ENCODE data around the gene ZBED1. TPM values are rescaled to one million over a fixed set of nuclear protein-coding genes. Genes with fewer than 3 reads are reported as not detected.

The ZBED1 gene
- polyA plus RNA-seq, 2 donors: 6.2 to 8.9 TPM

DNA sequence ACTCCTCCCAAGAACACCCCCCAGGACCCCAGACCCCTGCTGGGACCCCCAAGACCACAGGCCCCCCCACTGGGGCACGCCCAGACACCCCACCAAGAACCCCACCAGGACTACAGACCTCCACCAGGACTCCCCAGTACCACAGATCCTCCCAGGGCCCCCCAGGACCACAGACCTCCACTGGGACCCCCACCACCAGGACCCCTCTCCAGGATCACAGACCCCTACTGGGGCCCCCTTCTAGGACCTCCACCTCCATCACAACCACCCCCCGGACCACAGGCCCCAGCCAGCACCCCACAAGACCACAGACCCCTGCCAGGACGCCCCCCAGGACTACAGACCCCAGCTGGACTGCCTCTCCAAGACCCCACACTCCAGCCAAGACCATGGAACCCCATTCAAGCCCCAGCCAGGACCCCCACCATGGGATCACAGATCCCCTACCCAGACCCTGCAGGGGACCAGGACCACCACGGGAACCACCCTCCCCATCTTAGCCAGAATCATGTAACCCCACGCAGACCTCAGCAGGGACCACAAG, 855 bp upstream of the ZBED1 start:
- Histone ChIP-seq H3K4me3 (ENCODE audit: low read depth in 1 of 2, low read length in 2 of 2) (no peak overlapping the region), H3K4me1 (ENCODE audit: control insufficient read depth in 2 of 2, insufficient read depth in 2 of 2, low read length in 1 of 2) (no peaks in the 10 kb centered on the region), H3K27ac (ENCODE audit: low read depth in 2 of 2, low read length in 1 of 2) (no peak overlapping the region), H3K27me3 (ENCODE audit: control insufficient read depth in 1 of 2, insufficient read depth in 2 of 2, low read length in 2 of 2) (no peaks in the 10 kb centered on the region), H3K36me3 (ENCODE audit: control insufficient read depth in 2 of 2, insufficient read depth in 2 of 2, low read length in 1 of 2) (no peaks in the 10 kb centered on the region), H3K9me3 (ENCODE audit: control insufficient read depth in 2 of 2, insufficient read depth in 1 of 2, low read depth in 1 of 2, low read length in 1 of 2) (no peaks in the 10 kb centered on the region)
- 94 to 95% methylated on average over 5 of the region's 5 CpGs for WGBS, 2 donors

DNA sequence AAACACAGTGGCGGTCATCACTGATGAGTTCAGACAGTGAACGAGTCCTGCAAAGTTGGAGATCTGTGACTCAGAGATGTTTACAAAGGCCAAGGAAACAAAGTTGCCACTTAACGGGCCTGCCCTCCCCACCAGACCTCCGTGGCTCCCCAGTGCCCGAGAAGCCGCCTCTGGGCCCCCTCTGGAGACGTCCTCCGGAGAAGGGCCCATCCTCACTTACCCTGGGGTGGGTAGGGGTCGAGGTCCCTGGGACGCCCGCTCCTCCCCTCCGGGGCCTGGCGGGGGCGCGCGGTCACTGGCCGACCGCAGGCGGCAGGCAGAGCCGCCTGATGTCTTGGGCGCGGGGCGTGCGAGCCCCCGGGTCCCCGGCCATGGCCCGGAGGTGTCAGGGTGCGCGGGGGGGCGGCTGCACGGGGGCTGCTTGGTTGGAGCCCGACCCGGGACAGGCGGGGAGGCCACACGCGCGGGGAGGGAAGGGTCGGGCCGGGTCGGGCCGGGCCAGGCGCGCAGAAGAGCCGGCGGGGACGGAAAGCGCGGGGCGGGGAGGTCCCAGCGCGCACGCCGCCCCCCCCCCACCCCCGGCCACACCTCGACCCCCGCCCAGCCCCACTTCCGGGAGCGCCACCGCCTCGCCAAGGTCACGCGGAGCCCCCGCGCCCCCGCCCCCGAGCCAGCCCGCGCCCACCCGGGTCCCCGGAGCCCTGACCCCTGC, 529 bp downstream of the ZBED1 start:
- Histone ChIP-seq H3K36me3 (ENCODE audit: control insufficient read depth in 2 of 2, insufficient read depth in 2 of 2, low read length in 1 of 2) (peaks cover 0 to 3% of the 10 kb centered on the region in 2 donors), H3K4me1 (ENCODE audit: control insufficient read depth in 2 of 2, insufficient read depth in 2 of 2, low read length in 1 of 2) (no peaks in the 10 kb centered on the region), H3K27me3 (ENCODE audit: control insufficient read depth in 1 of 2, insufficient read depth in 2 of 2, low read length in 2 of 2) (no peaks in the 10 kb centered on the region), H3K9me3 (ENCODE audit: control insufficient read depth in 2 of 2, insufficient read depth in 1 of 2, low read depth in 1 of 2, low read length in 1 of 2) (no peaks in the 10 kb centered on the region), H3K27ac (ENCODE audit: low read depth in 2 of 2, low read length in 1 of 2) (peak overlapping the region; percentile 85 to 86), H3K4me3 (ENCODE audit: low read depth in 1 of 2, low read length in 2 of 2) (peak overlapping the region; percentile 64 to 87)
- WGBS, 2 donors: 0% methylated on average over 25 to 69 of the region's 70 CpGs

DNA sequence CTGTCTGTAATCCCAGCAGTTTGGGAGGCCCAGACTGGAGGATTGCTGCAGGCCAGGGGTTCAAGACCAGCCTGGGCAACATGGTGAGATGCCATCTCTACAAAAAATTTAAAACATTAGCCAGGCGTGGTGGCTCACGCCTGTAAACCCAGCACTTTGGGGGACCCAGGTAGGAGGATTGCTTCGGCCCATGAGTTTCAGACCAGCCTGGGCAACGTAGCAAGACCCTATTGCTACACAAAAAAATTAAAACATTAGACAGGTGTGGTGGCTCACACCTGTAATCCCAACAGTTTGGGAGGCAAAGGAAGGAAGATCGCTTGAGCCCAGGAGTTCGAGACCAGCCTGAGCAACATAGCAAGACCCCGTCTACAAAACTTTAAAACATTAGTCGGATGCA, 1.3 kb downstream of the ZBED1 start:
- H3K36me3 ChIP-seq (ENCODE audit: control insufficient read depth in 2 of 2, insufficient read depth in 2 of 2, low read length in 1 of 2): peaks cover 0 to 3% of the 10 kb centered on the region in 2 donors
- H3K4me3 ChIP-seq (ENCODE audit: low read depth in 1 of 2, low read length in 2 of 2): peak overlapping the region in 1 of 2 donors; percentile 64
- no peaks in the 10 kb centered on the region for H3K27me3 ChIP-seq (ENCODE audit: control insufficient read depth in 1 of 2, insufficient read depth in 2 of 2, low read length in 2 of 2)
- H3K4me1 ChIP-seq (ENCODE audit: control insufficient read depth in 2 of 2, insufficient read depth in 2 of 2, low read length in 1 of 2): no peaks in the 10 kb centered on the region
- H3K27ac ChIP-seq (ENCODE audit: low read depth in 2 of 2, low read length in 1 of 2): peak overlapping the region; percentile 56 to 72
- H3K9me3 ChIP-seq (ENCODE audit: control insufficient read depth in 2 of 2, insufficient read depth in 1 of 2, low read depth in 1 of 2, low read length in 1 of 2): no peaks in the 10 kb centered on the region
- WGBS, 2 donors: 71 to 85% methylated on average over 8 of the region's 8 CpGs

DNA sequence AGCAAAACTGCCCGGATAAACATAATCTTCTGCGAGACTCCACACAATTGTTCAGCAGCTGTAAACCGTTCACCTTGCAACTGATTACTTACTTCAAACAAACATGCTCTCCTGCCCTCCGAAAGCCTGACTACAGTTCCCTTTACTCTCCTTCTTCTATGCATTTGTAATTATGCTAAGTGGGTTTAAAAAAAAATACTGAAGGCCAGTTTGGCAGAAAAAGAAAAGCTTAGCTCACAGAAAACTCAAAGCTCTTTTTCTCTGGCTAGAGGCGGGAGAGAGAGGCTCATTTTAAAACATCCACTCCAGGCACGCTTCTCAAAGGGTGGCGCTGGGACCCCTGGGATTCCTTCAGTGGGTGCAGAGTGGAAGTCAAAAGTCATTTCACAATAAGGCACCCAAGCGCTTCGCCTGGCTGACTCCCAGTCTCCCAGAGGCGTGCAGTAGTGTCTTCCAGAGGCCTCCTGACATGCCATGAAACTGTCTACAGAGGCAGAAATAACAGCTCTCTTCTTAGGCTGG, 1.9 kb downstream of the ZBED1 start:
- Histone ChIP-seq H3K27me3 (ENCODE audit: control insufficient read depth in 1 of 2, insufficient read depth in 2 of 2, low read length in 2 of 2) (no peaks in the 10 kb centered on the region), H3K4me3 (ENCODE audit: low read depth in 1 of 2, low read length in 2 of 2) (no peak overlapping the region), H3K27ac (ENCODE audit: low read depth in 2 of 2, low read length in 1 of 2) (peak overlapping the region; percentile 72 to 73), H3K9me3 (ENCODE audit: control insufficient read depth in 2 of 2, insufficient read depth in 1 of 2, low read depth in 1 of 2, low read length in 1 of 2) (no peaks in the 10 kb centered on the region), H3K36me3 (ENCODE audit: control insufficient read depth in 2 of 2, insufficient read depth in 2 of 2, low read length in 1 of 2) (peaks cover 0 to 3% of the 10 kb centered on the region in 2 donors), H3K4me1 (ENCODE audit: control insufficient read depth in 2 of 2, insufficient read depth in 2 of 2, low read length in 1 of 2) (no peaks in the 10 kb centered on the region)
- 18 to 26% methylated on average over 10 of the region's 10 CpGs for WGBS, 2 donors

DNA sequence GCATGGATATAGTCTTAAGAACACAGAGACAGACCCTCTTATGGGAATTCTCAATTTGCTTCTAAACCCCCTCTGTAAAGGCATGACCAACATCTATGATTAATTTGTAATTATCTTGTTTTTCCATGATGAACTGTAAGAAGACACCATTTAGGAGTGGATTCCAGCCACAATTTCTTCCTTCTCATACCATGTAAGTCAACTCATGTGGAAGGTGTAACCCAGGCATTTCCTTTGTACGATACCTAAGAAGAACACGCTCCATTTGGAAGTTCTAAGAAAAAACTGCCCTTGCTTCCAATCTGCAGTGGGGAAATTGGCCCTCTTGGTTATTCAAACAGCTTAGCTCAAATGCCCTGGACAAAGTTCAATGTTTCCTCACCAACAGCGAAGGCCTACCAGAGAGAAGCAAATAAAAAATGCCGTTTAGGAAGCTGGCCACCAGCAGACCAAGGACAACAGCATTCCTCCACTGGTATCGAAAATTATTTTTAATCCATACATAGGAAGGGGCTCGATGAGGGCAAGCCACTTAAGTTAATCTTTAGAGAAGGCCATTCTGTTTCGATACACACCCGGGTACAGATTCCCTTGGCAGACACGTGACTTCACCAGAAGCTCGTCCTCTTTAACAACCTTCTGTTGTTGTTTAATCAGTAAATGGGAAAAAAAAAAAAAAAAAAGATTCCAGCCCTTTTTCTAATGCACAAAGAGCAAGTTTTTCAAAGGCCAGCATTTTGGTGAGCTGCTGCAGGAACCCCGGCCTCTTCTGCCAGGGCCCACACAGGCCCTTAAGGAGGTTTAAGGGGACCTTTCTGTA, 2.6 kb downstream of the ZBED1 start:
- H3K27ac ChIP-seq (ENCODE audit: low read depth in 2 of 2, low read length in 1 of 2): peak overlapping the region; percentile 72 to 73
- H3K9me3 ChIP-seq (ENCODE audit: control insufficient read depth in 2 of 2, insufficient read depth in 1 of 2, low read depth in 1 of 2, low read length in 1 of 2): no peaks in the 10 kb centered on the region
- H3K36me3 ChIP-seq (ENCODE audit: control insufficient read depth in 2 of 2, insufficient read depth in 2 of 2, low read length in 1 of 2): peaks cover 0 to 3% of the 10 kb centered on the region in 2 donors
- 34 to 37% methylated on average over 11 of the region's 11 CpGs for WGBS, 2 donors
- H3K4me1 ChIP-seq (ENCODE audit: control insufficient read depth in 2 of 2, insufficient read depth in 2 of 2, low read length in 1 of 2): no peaks in the 10 kb centered on the region
- no peak overlapping the region for H3K4me3 ChIP-seq (ENCODE audit: low read depth in 1 of 2, low read length in 2 of 2)
- H3K27me3 ChIP-seq (ENCODE audit: control insufficient read depth in 1 of 2, insufficient read depth in 2 of 2, low read length in 2 of 2): no peaks in the 10 kb centered on the region

DNA sequence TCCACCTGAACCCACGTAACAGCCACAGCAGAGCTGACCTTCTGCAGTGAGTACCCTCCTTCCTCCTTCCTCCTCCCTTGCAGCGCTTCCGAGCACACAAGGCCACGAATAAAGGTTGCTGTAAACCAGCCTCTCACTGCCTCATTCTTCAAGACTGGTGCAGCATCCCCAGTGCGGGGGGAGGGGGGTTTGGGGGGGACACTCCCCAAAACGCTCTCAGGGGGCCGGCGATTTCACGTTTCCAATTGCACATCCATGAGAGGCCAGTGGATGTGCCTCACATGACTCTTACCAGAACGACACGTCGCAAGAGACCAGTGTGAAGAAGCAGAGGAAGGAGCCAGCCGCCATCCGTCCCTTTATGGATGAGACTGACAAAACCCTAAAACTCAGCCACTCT, 5.2 kb downstream of the ZBED1 start:
- 82 to 85% methylated on average over 14 of the region's 14 CpGs for WGBS, 2 donors
- Histone ChIP-seq H3K4me1 (ENCODE audit: control insufficient read depth in 2 of 2, insufficient read depth in 2 of 2, low read length in 1 of 2) (no peaks in the 10 kb centered on the region), H3K36me3 (ENCODE audit: control insufficient read depth in 2 of 2, insufficient read depth in 2 of 2, low read length in 1 of 2) (peaks cover 0 to 5% of the 10 kb centered on the region in 2 donors)

DNA sequence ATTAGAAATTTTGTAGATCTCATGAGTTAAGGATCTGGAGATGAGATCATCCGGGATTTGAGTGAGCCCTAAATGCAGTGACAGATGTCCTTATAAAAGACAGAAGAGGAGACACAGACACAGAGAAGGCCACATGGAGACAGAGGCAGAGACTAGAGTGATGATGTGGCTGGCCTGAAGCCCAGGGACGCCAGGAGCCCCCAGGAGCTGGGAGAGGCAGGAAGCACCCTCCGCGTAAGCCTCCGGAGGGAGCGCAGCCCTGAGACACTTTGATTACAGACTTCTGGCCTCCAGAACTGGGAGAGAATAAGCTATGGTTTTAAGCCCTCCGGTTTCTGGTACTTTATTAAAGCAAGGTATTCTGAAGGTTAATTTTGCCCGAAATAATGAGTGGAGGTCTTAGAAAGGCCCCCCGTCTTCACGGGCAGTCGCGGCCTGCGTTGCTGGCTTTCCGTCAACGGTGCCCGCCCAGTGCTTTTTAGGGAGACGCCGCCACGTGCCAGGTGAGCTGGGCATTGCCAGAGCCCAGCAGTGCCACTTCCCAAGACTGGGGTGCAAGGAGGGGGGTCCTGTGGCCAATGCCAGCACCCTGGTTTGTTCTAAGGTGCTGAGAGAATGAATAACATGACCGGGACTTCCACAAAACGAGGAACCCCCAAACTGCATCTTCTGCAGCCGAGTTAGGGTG, 8.1 kb downstream of the ZBED1 start:
- no peaks in the 10 kb centered on the region for H3K4me1 ChIP-seq (ENCODE audit: control insufficient read depth in 2 of 2, insufficient read depth in 2 of 2, low read length in 1 of 2)
- no peak overlapping the region for H3K4me3 ChIP-seq (ENCODE audit: low read depth in 1 of 2, low read length in 2 of 2)
- peaks cover 5 to 33% of the 10 kb centered on the region in 2 donors for H3K36me3 ChIP-seq (ENCODE audit: control insufficient read depth in 2 of 2, insufficient read depth in 2 of 2, low read length in 1 of 2)
- no peaks in the 10 kb centered on the region for H3K27me3 ChIP-seq (ENCODE audit: control insufficient read depth in 1 of 2, insufficient read depth in 2 of 2, low read length in 2 of 2)
- H3K27ac ChIP-seq (ENCODE audit: low read depth in 2 of 2, low read length in 1 of 2): no peak overlapping the region
- no peaks in the 10 kb centered on the region for H3K9me3 ChIP-seq (ENCODE audit: control insufficient read depth in 2 of 2, insufficient read depth in 1 of 2, low read depth in 1 of 2, low read length in 1 of 2)
- WGBS, 2 donors: 77 to 90% methylated on average over 22 of the region's 22 CpGs

More for the DNA sequence above, 5.2 kb downstream of the ZBED1 start:
- no peaks in the 10 kb centered on the region for H3K27me3 ChIP-seq (ENCODE audit: control insufficient read depth in 1 of 2, insufficient read depth in 2 of 2, low read length in 2 of 2)
- no peak overlapping the region for H3K27ac ChIP-seq (ENCODE audit: low read depth in 2 of 2, low read length in 1 of 2)
- no peaks in the 10 kb centered on the region for H3K9me3 ChIP-seq (ENCODE audit: control insufficient read depth in 2 of 2, insufficient read depth in 1 of 2, low read depth in 1 of 2, low read length in 1 of 2)
- no peak overlapping the region for H3K4me3 ChIP-seq (ENCODE audit: low read depth in 1 of 2, low read length in 2 of 2)

DNA sequence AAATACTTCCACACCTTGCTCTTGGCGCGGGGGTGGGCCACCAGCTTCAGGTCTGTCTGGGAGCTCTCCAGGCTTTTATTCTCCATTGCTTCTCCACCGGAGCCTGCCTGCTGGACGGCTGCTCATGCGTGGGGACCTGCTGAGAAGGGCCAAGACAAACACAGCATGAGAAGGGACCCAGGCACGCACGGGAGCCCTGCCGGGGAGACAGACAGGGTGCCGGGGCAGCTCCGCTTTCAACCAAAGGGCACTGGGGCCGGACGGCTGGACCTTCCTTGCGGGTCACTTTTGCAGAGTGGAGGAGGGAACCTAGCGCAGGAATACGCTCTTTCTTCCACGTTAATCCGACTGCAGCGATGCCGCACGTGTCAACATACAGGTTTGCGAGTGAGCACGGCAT, 10.1 kb downstream of the ZBED1 start:
- Histone ChIP-seq H3K27ac (ENCODE audit: low read depth in 2 of 2, low read length in 1 of 2) (no peak overlapping the region), H3K4me1 (ENCODE audit: control insufficient read depth in 2 of 2, insufficient read depth in 2 of 2, low read length in 1 of 2) (peaks cover 3% of the 10 kb centered on the region in 2 donors), H3K36me3 (ENCODE audit: control insufficient read depth in 2 of 2, insufficient read depth in 2 of 2, low read length in 1 of 2) (peaks cover 7 to 38% of the 10 kb centered on the region in 2 donors), H3K27me3 (ENCODE audit: control insufficient read depth in 1 of 2, insufficient read depth in 2 of 2, low read length in 2 of 2) (no peaks in the 10 kb centered on the region), H3K4me3 (ENCODE audit: low read depth in 1 of 2, low read length in 2 of 2) (no peak overlapping the region), H3K9me3 (ENCODE audit: control insufficient read depth in 2 of 2, insufficient read depth in 1 of 2, low read depth in 1 of 2, low read length in 1 of 2) (no peaks in the 10 kb centered on the region)
- WGBS, 2 donors: 91 to 93% methylated on average over 22 of the region's 22 CpGs

Data from esophagus (tissue), 2 donors.